ENCODE data around the gene CBARP. TPM values are rescaled to one million over a fixed set of nuclear protein-coding genes. Genes with fewer than 3 reads are reported as not detected.

Gene CBARP
- total and polyA plus RNA-seq, 2 of the 13 experiments (the other 11 are each of a cell fraction or from before 2014, with no cell fraction given): 1.2 to 1.4 TPM

- TF ChIP-seq KIAA2018 (CRISPR knock-in tag; IDR thresholded peaks at IDR 0.05; ENCODE audit: borderline replicate concordance) (0 out of 2 replicates have a peak, but pooled peaks have one; percentile 50), PHF20 (CRISPR knock-in tag; IDR thresholded peaks at IDR 0.05) (peak; percentile 27; the same call in 1 of the 2 replicates), ZNF20 (CRISPR knock-in tag; IDR thresholded peaks at IDR 0.05) (no peak), ATF3 (CRISPR knock-in tag; IDR thresholded peaks at IDR 0.05) (no peak), ZMAT5 (CRISPR knock-in tag; IDR thresholded peaks at IDR 0.05; ENCODE audit: borderline replicate concordance, low read depth) (no peak), TFDP2 (CRISPR knock-in tag; IDR thresholded peaks at IDR 0.05) (no peak), PRPF4 (IDR thresholded peaks at IDR 0.05; ENCODE audit: low read depth, low read length, poor library complexity, severe bottlenecking) (no peak), MED1 (CRISPR knock-in tag; IDR thresholded peaks at IDR 0.05) (peak; percentile 79), EP300 (IDR thresholded peaks at IDR 0.05; ENCODE audit: low read depth in 2 of 2, low read length in 2 of 2) (no peak), EP300 (CRISPR knock-in tag; IDR thresholded peaks at IDR 0.05; ENCODE audit: borderline replicate concordance) (no peak), NCOA2 (CRISPR knock-in tag; IDR thresholded peaks at IDR 0.05) (peak; percentile 30; the same call in 1 of the 2 replicates), ZNF205 (CRISPR knock-in tag; IDR thresholded peaks at IDR 0.05) (no peak), ATF5 (CRISPR knock-in tag; IDR thresholded peaks at IDR 0.05; ENCODE audit: low read depth) (no peak), ATF7-NPFF (CRISPR knock-in tag; IDR thresholded peaks at IDR 0.05; ENCODE audit: low read depth) (no peak), E2F5 (CRISPR knock-in tag; conservative IDR thresholded peaks at IDR 0.05) (no peak), JUNB (CRISPR knock-in tag; IDR thresholded peaks at IDR 0.05; ENCODE audit: borderline replicate concordance) (no peak), BHLHE40 (IDR thresholded peaks at IDR 0.05; ENCODE audit: low read length) (no peak)
Measured at GRCh38 chr19:1283207-1283916, 45.6 kb upstream of the CBARP start (continued).
